GM19239 (cell line): ENCODE results near the gene PTPRN2.

ENCODE experiments used
- DNase-seq: peaks from one replicate; pipeline ENCODE4 v3.0.0; 2011; ENCODE audit warnings: low spot score; ENCODE audit not compliant: insufficient read length
- FAIRE-seq: peaks from 2 replicates; lab custom pipeline; 2011; peaks lifted over from hg19 to GRCh38; lab: Jason Lieb, UNC

PTPRN2 gene

GRCh38 chr7:158063850-158064610 lies 523.6 kb downstream of the PTPRN2 start:
- FAIRE-seq (no peak), DNase-seq (no peak)

DNA sequence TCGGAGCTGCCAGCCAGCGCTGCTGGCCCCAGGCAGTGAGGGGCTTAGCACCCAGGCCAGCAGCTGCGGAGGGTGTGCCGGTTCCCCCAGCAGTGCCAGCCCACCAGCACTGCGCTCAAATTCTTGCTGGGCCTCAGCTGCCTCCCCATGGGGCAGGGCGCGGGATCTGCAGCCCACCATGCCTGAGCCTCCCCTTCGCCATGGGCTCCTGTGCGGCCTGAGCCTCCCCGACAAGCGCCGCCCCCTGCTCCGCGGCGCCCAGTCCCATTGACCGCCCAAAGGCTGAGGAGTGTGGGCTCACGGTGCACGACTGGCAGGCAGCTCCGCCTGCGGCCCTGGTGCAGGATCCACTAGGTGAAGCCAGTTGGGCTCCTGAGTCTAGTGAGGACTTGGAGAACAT lies 525.0 kb downstream of the PTPRN2 start:
- DNase-seq: no peak
- FAIRE-seq: no peak

DNA sequence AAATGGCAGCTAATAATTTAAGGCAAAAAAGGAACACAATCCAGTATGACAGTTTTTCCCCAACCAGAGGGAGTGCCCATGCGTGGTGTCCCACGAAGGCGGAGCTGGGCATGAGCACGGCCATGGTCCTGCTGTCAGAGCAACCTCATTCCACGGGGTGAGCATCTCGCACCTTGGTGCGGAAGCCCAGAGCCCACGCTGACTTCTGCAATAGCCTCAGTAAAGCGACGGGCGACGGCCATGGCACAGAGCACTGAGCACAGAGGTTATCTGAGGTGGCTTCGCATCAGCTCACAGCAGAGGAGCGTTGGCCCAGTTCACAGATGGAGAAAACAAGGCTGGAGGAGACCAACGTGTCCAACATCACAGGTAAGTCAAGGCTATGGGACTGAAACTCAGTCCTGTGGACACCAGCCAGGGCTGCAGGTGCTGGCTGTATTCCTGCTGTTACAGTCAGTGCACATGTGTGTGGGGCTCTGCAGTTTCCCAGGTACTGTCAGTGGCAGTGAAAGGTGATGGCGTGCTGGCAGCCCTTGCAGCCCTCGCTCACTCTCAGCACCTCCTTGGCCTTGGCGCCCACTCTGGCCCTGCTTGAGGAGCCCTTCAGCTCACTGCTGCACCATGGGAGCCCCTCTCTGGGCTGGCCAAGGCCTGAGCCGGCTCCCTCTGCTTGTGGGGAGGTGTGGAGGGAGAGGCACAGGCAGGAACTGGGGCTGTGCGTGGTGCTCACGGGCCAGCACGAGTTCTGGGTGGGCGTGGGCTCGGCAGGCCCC lies 525.6 kb downstream of the PTPRN2 start:
- FAIRE-seq (no peak), DNase-seq (no peak)

GRCh38 chr7:158061026-158061630 lies 526.5 kb downstream of the PTPRN2 start:
- no peak for DNase-seq
- no peak for FAIRE-seq

- DNase-seq: no peak
- no peak for FAIRE-seq
These were observed 527.4 kb downstream of the PTPRN2 start for GRCh38 chr7:158060216-158060615.

GRCh38 chr7:158057446-158057845 lies 530.2 kb downstream of the PTPRN2 start:
- no peak for FAIRE-seq
- no peak for DNase-seq

- FAIRE-seq: no peak
- no peak for DNase-seq
These were observed 530.9 kb downstream of the PTPRN2 start for GRCh38 chr7:158056761-158057160.

- DNase-seq (no peak), FAIRE-seq (no peak)
These were observed 531.7 kb downstream of the PTPRN2 start for GRCh38 chr7:158055726-158056510.

- no peak for DNase-seq
- FAIRE-seq: no peak
These were observed 533.0 kb downstream of the PTPRN2 start for GRCh38 chr7:158054611-158055010.

DNA sequence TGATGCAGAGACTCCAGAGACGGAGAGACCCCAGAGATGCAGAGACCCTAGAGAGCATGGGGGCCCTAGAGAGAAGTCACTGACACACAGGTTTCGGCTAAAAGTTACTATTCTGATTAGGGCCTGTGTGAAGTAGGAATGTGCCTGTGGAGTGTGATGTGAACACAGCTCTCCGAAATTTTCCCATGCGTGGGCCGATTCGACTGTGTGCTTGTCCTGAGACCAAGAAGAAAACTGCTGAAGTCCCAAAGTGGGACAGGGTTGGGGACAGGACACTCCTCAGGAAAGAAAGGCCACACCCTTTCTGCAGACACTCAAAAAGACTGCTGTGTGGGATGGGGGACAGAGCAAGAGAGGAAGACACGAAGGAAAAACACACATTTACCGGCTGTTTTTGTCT lies 533.5 kb downstream of the PTPRN2 start:
- DNase-seq (no peak), FAIRE-seq (no peak)

DNA sequence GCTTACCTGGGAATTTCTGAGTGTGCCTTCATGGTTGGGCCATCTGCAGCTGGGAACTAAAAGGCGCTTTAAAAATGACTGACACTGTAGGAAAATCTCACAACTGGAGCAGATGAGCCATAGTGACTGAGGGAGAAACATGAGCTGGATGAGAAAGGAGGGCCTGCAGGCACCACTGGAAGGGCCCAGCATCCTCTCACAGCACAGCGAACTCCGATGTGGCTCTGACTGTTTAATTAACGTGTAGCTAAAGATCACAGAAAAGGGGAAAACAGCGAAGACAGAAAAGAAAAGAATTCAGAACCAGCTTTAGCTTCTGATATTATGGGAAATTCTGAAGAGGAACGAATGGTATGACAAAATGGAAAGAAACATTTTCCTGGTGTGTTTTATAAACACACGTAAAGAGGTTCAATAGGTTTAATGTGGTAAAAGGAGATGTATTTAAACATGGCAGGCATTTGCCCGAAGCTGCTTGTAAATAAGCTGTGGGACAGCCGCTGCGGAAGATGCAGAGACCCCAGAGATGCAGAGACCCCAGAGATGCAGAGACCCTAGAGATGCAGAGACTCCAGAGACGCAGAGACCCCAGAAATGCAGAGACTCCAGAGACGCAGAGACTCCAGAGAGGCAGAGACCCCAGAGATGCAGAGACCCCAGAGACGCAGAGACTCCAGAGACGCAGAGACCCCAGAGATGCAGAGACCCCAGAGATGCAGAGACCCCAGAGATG lies 534.3 kb downstream of the PTPRN2 start:
- FAIRE-seq (no peak), DNase-seq (no peak)

- no peak for DNase-seq
- FAIRE-seq: no peak
These were observed 535.1 kb downstream of the PTPRN2 start for GRCh38 chr7:158052381-158053060.

DNA sequence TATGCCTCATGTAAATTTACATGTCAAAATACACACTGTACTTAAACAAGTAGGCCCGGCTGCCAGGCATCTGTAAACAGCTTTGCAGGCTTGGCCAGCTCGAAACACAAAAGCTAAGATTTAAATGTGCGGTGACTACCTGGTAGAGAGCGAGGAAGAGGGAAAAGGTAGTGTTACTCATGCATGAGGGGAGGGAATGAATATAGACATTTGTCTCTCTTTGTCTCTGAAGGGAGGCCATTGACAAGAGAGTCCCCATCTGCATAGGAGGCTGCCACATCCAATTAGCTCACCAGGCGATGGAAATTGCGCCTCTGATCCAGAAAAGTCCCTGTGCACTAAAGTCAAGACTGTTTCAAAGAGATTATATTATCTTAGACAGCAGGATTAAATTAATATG lies 535.8 kb downstream of the PTPRN2 start:
- no peak for DNase-seq
- no peak for FAIRE-seq

- no peak for DNase-seq
- FAIRE-seq: no peak
These were observed 536.5 kb downstream of the PTPRN2 start for GRCh38 chr7:158050978-158051651.

DNA sequence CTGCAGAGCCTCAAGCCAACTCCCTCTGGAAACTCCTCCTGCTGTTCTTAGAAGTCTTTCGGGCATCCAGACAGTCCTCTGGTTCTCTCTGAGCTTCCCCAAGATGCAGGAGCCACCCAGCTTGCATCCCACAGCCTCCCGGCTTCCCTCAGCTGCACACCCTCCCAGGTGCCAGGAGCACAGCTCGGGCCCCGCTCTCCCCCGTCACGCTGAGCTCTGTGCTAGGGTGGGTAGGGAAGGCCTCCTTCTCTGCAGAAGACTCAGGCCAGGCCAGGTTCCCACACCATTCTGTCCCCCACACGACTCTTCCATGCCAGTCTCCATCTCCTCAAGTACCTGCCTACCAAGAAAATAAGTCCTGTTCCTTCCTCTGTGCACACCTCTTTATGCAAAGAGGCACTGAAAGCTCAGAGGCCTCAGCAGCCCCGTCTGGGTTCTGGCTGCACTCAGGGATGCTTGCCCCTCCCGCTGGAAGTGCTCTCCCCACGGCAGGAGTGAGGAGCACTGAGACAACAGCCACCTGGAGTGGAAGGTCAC lies 537.1 kb downstream of the PTPRN2 start:
- FAIRE-seq: no peak
- no peak for DNase-seq

DNA sequence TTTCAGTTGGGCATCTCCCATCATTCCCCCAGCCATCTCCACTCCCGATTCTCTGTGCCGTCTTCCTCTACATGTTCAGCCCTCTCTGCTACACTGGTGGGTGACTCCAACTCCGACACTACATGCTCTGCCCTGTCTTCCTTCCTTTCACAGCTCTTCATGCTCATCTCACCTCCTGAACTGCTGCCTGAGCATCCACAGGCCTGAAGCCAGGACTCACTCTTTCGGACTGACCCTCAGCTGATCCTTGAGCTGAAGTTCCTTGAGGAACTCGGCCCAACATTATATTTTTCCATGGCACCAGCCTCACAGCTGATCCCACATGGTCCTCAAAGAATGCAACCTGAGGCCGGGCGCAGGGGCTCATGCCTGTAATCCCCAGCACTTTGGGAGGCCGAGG lies 538.4 kb downstream of the PTPRN2 start:
- DNase-seq (no peak), FAIRE-seq (no peak)

GRCh38 chr7:158048569-158048968 lies 539.1 kb downstream of the PTPRN2 start:
- FAIRE-seq: no peak
- DNase-seq: no peak

DNA sequence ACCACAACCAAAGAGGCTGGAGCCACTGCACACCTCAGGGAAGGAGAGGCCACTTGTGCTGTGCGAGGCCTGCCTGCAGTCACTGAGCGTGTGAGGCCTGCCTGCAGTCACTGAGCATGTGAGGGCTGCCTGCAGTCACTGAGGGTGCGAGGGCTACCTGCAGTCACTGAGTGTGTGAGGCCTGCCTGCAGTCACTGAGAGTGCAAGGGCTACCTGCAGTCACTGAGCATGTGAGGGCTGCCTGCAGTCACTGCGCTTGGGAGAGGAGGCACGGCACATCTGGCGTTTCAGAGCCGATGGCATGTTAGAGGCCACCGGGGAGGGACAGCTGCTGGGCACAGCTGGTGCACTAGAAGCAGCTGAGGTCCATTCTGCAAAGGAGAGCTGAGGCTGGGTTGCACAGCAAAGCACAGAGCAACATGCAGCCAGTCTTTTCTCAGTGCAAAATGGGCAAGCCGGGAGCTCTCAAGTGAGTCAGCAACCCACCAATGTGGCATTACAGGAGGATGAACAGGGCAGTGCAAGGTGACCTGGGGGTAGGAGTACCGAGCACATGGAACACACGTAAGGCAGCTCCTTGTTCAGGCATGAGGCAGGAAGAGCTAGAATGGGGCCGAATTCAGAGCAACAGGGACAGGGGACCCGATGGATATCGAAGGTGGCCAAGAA lies 540.1 kb downstream of the PTPRN2 start:
- DNase-seq (no peak), FAIRE-seq (no peak)
